Subcutaneous abdominal adipose tissue (tissue), 5 donors: ENCODE results near the gene EDEM1.
"Not testable (repeated sequence)": the region's sequence is repeated elsewhere in the genome, so short reads cannot be mapped to it uniquely, and the experiment has no call there.

ENCODE experiments used
- H3K27ac ChIP-seq: one replicate; pipeline ENCODE4 v1.7.0; 2013; ENCODE audit warnings: low read depth, mild to moderate bottlenecking, inconsistent platforms, low read length, moderate library complexity
- H3K27me3 ChIP-seq, 5 donors: one replicate each; pipeline ENCODE4 v1.7.0; 2013; ENCODE audit warnings: low read length in 5 of 5, inconsistent platforms in 1 of 5; ENCODE audit not compliant: control insufficient read depth in 5 of 5, insufficient read depth in 4 of 5
- H3K36me3 ChIP-seq, 5 donors: one replicate each; pipeline ENCODE4 v1.7.0; 2013; ENCODE audit warnings: low read length in 5 of 5; ENCODE audit not compliant: control insufficient read depth in 5 of 5, insufficient read depth in 5 of 5
- H3K4me1 ChIP-seq, 5 donors: one replicate each; pipeline ENCODE4 v1.7.0; 2013; ENCODE audit warnings: low read length in 5 of 5, mild to moderate bottlenecking in 3 of 5, moderate library complexity in 1 of 5; ENCODE audit not compliant: control insufficient read depth in 5 of 5, insufficient read depth in 5 of 5
- H3K4me3 ChIP-seq, 5 donors: one replicate each; pipeline ENCODE4 v1.7.0; 2013; ENCODE audit warnings: low read length in 5 of 5, low read depth in 1 of 5
- H3K9ac ChIP-seq, 5 donors: one replicate each; pipeline ENCODE4 v1.7.0; 2013; ENCODE audit warnings: low read length in 5 of 5, mild to moderate bottlenecking in 4 of 5, moderate library complexity in 3 of 5
- H3K9me3 ChIP-seq, 5 donors: one replicate each; pipeline ENCODE4 v1.7.0; 2013; ENCODE audit warnings: low read length in 5 of 5; ENCODE audit not compliant: control insufficient read depth in 5 of 5
- donor health status: healthy.
- donor health status: healthy.
- donor health status: healthy.
- donor health status: healthy.
- donor health status: healthy.

The EDEM1 gene

GRCh38 chr3:5187156-5187919, at the start of gene EDEM1:
Gene EDEM1 (plus strand): TSS chr3:5187707. CDS start chr3:5187806, 99 bp downstream.
- Histone ChIP-seq H3K4me3 (peak within 1 kb of the TSS; percentile 88 to 96 (median 95)), H3K9ac (peak within 1 kb of the TSS; percentile 56 to 96 (median 93)), H3K27me3 (no peaks in the 10 kb centered on the region), H3K27ac (peak within 1 kb of the TSS; percentile 90), H3K9me3 (no peaks in the 10 kb centered on the region), H3K4me1 (peaks cover 5 to 35% (median 31%) of the 10 kb centered on the region in 5 donors), H3K36me3 (peaks cover 0 to 3% (median 0%) of the 10 kb centered on the region in 5 donors)

- Histone ChIP-seq H3K27me3 (no peaks in the 10 kb centered on the region), H3K9me3 (no peaks in the 10 kb centered on the region), H3K9ac (peak overlapping the region in 2 of 5 donors; percentile 14 to 35), H3K4me3 (no peak overlapping the region), H3K27ac (peak overlapping the region; percentile 40), H3K4me1 (peaks cover 5 to 56% (median 49%) of the 10 kb centered on the region in 5 donors), H3K36me3 (no peaks in the 10 kb centered on the region)
Measured at GRCh38 chr3:5138214-5138981, 49.1 kb upstream of the EDEM1 start.

GRCh38 chr3:5140230-5140621, 47.3 kb upstream of the EDEM1 start:
- no peaks in the 10 kb centered on the region for H3K9me3 ChIP-seq
- H3K27ac ChIP-seq: peak overlapping the region; percentile 26
- no peak overlapping the region for H3K4me3 ChIP-seq
- no peaks in the 10 kb centered on the region for H3K36me3 ChIP-seq
- no peaks in the 10 kb centered on the region for H3K27me3 ChIP-seq
- H3K4me1 ChIP-seq: peaks cover 5 to 56% (median 50%) of the 10 kb centered on the region in 5 donors
- H3K9ac ChIP-seq: no peak overlapping the region

GRCh38 chr3:5140839-5141238, 46.7 kb upstream of the EDEM1 start:
- Histone ChIP-seq H3K9me3 (no peaks in the 10 kb centered on the region), H3K27ac (peak overlapping the region; percentile 26), H3K27me3 (no peaks in the 10 kb centered on the region), H3K9ac (no peak overlapping the region), H3K4me1 (peaks cover 5 to 59% (median 50%) of the 10 kb centered on the region in 5 donors), H3K4me3 (no peak overlapping the region), H3K36me3 (no peaks in the 10 kb centered on the region)

GRCh38 chr3:5141760-5142159, 45.7 kb upstream of the EDEM1 start:
- Histone ChIP-seq H3K4me3 (no peak overlapping the region), H3K9me3 (no peaks in the 10 kb centered on the region), H3K27me3 (no peaks in the 10 kb centered on the region), H3K36me3 (no peaks in the 10 kb centered on the region), H3K4me1 (peaks cover 5 to 58% (median 45%) of the 10 kb centered on the region in 5 donors), H3K27ac (no peak overlapping the region), H3K9ac (no peak overlapping the region)

- H3K9ac ChIP-seq: no peak overlapping the region
- no peaks in the 10 kb centered on the region for H3K27me3 ChIP-seq
- no peak overlapping the region for H3K27ac ChIP-seq
- no peak overlapping the region for H3K4me3 ChIP-seq
- no peaks in the 10 kb centered on the region for H3K9me3 ChIP-seq
- no peaks in the 10 kb centered on the region for H3K36me3 ChIP-seq
- peaks cover 5 to 58% (median 36%) of the 10 kb centered on the region in 5 donors for H3K4me1 ChIP-seq
Measured at GRCh38 chr3:5143464-5143863, 44.0 kb upstream of the EDEM1 start.

- peaks cover 0 to 3% (median 0%) of the 10 kb centered on the region in 5 donors for H3K36me3 ChIP-seq
- no peak overlapping the region for H3K27ac ChIP-seq
- H3K9ac ChIP-seq: no peak overlapping the region
- H3K27me3 ChIP-seq: no peaks in the 10 kb centered on the region
- H3K4me1 ChIP-seq: peaks cover 2 to 52% (median 26%) of the 10 kb centered on the region in 5 donors
- no peak overlapping the region for H3K4me3 ChIP-seq
- H3K9me3 ChIP-seq: no peaks in the 10 kb centered on the region
Measured at GRCh38 chr3:5144316-5144994, 43.1 kb upstream of the EDEM1 start.

- Histone ChIP-seq H3K4me1 (peaks cover 2 to 51% (median 24%) of the 10 kb centered on the region in 5 donors), H3K27me3 (no peaks in the 10 kb centered on the region), H3K27ac (no peak overlapping the region), H3K36me3 (peaks cover 0 to 3% (median 0%) of the 10 kb centered on the region in 5 donors), H3K4me3 (no peak overlapping the region), H3K9me3 (no peaks in the 10 kb centered on the region), H3K9ac (no peak overlapping the region)
Measured at GRCh38 chr3:5145120-5145519, 42.4 kb upstream of the EDEM1 start.

GRCh38 chr3:5147152-5147551, 40.4 kb upstream of the EDEM1 start:
- not testable (repeated sequence) for H3K9me3 ChIP-seq, H3K4me3 ChIP-seq, H3K27me3 ChIP-seq, H3K36me3 ChIP-seq, H3K9ac ChIP-seq, H3K27ac ChIP-seq
- peaks cover 2 to 35% (median 14%) of the 10 kb centered on the region in 5 donors for H3K4me1 ChIP-seq
